ENCODE measurements around the gene MYLK4.
A peak's percentile ranks its signal among the peaks of the same experiment; 100 is the strongest.

The MYLK4 gene

DNA sequence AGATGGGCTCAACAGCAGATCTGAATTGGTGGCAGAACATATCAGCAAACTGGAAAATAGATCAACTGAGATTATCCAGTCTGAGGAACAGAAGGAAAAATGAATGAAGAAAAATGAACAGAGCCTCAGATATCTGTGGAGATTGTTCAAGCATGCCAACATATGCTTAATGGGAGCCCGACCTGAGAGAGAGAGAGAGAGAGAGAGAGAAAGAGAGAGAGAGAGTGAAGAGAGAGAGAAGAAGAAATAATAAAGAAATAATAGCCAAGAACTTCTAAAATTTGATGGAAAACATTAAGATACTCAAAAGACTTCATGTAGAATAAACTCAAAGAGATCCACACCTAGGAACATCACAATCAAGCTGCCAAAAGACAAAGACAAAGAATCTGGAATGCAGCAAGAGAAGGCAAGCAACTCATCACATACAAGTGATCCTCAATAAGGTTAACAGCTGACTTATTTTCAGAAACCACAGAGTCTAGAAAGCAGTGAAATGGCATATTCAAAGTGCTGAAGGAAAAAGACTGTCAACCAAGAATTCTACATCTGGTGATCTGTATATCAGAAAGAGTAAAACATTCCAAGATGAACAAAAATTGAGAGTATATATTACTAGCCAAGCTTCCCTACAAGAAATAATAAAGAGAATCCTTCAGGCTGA, 97.2 kb downstream of the MYLK4 start:
- DNase-seq = no peak

DNA sequence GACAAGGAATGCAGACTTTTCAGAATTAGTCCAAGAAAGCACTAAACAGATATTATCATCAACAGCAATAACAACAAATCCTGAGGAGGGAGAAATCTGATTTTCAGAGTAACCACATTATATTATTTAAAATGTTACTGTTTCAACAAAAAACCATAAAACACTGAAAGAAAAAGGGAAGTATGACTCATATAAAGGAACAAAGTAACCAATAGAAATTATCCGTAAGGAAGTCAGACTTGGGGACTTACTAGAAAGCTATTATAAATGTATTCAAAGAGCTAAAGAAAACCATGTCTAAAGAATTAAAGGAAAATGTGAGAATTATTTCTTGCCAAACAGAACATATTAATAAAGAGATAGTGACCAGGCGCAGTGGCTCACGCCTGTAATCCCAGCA, 98.1 kb downstream of the MYLK4 start:
- no peak for DNase-seq

DNA sequence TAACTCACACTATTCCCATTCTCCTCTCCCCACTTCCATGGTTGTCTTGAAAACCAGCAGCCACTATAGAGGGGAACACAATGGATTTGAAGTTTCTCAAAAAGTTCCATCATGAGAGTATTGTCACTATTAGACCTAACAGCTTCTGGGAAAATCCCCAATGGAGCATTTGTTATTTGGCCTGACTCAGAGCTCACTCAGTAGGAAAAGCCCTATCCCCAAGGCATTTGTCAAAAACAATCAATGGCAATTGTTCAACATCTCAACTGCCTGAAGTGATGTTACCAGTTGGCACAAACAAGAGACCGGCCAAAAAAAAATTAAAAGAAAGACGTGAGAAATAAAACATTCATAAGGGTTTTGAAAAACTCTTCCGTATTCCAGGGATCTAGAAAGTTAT, 98.8 kb downstream of the MYLK4 start:
- DNase-seq = peak; percentile 55

DNA sequence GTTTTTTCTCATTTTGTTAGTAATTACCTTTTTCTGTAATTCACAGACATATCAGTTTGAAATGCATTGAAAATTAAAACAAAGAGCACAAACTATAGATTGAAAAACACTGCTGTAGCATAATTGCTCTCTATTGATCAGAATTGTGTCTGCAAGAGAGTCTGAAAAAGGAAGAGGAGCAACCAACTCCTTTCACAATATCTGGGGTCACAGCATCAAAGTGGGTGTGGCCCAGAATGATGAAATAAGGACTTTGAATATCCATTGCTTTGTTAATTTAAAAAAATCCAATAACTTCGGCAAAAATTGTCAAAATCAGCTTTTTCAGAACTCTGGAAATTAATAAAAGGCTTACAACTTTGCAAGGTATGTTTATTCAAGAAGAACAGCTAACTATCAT, 99.2 kb downstream of the MYLK4 start:
- DNase-seq = peak; percentile 46

DNA sequence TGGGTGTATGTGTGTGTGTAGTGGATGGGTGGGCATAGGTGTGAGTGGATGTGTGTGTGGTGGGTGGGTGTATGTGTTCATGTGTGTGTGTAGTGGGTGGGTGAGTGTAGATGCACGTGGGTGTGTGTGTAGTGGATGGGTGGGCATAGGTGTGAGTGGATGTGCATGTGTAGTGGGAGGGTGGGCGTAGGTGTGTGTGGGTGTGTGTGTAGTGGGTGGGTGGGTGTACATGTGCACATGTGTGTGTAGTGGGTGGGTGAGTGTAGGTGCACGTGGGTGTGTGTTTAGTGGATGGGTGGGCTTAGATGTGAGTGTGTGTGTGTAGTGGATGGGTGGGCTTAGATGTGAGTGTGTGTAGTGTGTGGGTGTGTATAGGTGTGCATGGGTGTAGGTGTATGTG, 104.4 kb downstream of the MYLK4 start:
- DNase-seq = no peak

DNA sequence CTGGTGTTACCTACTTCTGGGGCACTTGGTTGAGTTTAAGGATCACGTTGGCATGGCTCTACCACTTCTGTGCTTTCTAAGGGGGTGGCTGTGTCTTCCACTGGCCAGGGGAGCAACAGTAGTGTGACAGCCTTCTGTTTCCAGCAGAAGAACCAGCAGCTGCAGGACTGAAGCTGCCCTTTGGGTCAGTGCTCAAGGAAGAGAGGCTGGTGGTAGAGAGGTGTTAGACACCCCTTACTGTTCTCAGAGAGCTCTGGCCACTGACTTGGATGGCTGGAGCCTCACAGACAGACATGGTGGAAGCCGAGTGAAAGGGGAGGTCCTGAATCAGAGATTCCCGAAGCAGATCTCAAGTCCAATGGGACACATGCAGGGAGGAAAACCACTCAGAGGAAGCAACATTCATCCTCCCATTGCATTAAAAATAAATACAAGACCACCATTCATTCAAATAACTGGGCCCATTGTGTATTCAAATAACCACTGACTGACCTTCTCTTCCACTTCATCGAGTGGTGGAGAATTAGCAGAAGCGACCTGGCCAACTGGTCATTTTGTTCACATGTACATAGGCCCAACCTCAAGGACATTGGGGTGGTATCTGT, 106.7 kb downstream of the MYLK4 start:
- no peak for DNase-seq

DNA sequence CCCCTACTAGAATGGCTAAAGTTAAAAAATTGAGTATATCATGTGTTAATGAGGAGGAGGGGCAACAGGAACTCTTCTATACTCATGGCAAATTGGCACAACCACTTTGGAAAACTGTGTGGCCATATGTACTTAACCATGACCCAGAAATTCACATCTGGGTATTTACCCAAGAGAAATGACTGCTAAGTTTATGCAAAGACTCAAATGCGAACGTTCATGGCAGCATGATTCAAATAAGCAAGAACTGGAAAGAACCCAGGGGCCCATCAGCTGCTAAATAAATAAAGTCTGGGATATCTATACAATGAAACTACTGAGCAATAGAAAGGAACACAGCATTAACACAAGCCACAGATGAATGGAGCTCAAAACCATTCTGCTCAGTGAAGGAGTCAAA, 107.6 kb downstream of the MYLK4 start:
- DNase-seq = no peak

DNA sequence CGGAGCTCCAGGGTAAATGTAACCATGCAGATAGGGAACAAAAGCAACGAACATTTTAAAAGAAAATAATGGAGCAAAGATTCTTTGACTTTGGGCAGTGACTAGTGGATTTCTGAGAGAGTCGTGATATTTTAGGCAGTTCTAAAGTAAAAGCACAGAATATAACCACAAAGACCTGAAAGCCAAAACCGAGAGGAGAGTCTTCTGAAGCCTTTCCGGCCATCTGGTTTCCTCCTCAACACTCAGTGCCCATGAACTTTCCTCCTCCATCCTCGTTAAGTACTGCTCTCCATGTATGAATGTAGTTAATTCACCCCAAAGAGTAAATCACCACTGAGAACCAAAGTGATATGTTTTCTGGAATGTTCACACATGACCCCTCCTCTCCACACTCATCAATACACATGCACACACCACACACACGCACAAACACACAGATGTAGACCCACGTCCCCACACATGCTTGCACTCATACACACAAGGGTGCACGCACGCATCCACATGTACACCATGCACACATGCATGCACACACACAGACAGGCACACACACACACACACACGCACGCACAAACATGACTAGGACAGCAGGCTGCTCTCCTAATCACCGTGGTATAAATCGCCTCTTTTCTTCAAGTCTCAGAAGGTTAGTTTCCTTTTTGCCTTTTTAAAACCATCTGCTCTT, 109.5 kb downstream of the MYLK4 start:
- DNase-seq = no peak

DNA sequence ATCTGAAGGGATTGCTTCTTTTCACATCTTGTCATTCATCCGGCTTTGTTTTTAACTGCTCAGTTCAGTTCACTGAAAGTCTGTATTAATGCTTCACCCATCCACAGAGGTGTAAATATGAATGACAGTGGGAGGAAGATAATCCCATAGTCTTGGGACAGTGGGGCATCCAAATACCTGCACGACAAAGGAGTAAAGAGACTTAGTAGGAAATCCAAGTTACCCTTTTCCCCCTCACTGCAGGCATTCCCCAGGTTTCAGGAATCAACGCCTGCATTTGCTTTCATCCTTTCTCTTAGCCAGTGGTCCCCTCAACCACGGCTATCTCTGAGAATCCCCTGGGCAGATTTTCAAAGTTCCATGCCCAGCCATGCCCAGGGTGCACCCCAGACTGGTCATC, 110.2 kb downstream of the MYLK4 start:
- DNase-seq = no peak

DNA sequence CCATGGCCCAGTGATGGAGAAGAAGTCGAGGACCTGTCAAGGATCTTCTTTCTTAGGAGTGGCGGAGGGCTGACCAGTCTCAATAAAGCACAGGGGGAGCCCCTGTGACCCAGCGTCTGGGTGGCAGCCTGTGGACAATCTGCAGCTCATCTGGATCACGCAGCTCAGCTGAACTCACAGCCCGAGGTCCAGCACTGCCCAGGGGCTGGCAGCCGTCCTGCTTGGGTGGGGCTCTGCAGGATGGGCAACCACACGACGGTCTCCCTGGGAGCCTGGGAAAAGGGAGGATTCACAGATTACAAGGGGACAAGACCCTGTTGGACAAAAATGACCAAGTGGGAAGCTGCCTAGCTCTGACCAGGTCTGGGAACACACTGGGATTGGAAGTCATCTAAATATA, 110.8 kb downstream of the MYLK4 start:
- DNase-seq = no peak

DNA sequence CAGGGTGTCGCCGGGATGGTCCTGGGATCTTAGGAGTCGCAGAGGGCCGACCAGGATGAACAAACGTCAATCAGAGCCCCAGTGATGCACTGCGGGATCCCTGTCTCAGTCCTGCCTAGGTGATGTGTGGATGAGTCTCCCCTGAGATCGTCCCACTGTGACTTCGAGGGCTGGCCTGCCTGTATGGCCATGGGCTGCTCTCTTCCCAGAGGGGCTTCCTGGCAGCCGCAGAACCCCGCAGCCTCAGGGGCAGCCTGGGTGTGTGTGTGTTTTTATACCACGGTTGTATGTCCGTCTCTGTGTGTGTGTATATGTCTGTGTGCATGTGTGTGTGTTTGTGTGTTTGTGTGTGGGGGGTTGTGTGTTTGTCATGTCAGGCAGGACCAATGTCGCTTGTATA, 111.6 kb downstream of the MYLK4 start:
- no peak for DNase-seq

DNA sequence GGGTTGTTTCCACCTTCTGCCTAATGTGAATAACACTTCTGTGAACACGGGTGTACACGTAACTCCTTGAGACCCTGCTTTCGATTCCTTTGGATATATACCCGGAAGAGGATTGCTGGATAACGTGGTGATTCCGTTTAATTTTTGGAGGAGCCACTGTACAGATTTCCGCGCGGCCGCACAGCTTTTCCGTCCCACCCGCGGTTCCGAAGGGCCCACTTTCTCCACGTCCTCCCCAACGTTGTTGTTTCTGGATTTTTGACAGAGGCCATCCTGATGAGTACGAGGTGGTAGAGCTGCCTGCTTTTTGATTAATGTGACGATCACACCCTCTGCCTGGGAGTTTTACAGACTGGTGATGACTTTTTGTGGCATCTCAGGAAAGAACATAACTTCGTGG, 114.0 kb downstream of the MYLK4 start:
- DNase-seq = no peak

DNA sequence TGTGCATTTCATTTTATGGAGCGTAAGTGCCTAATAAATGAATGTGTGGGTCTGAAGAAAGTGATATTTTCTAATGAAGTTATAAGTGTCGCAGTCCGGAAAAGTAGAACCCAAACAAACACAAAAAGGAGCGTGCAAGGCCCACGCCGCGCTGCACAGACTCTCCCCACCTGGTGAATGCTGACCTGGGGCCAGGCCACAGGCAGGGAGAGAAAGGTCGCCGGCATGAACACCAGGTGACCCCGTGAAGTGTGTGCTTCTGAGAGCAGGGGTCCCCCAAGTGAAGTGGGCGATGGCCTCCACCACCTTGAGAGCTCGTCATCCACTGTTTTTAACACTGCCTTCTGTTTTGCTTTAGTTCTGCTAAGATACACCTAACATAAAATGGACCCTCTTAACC, 114.8 kb downstream of the MYLK4 start:
- DNase-seq = no peak

DNA sequence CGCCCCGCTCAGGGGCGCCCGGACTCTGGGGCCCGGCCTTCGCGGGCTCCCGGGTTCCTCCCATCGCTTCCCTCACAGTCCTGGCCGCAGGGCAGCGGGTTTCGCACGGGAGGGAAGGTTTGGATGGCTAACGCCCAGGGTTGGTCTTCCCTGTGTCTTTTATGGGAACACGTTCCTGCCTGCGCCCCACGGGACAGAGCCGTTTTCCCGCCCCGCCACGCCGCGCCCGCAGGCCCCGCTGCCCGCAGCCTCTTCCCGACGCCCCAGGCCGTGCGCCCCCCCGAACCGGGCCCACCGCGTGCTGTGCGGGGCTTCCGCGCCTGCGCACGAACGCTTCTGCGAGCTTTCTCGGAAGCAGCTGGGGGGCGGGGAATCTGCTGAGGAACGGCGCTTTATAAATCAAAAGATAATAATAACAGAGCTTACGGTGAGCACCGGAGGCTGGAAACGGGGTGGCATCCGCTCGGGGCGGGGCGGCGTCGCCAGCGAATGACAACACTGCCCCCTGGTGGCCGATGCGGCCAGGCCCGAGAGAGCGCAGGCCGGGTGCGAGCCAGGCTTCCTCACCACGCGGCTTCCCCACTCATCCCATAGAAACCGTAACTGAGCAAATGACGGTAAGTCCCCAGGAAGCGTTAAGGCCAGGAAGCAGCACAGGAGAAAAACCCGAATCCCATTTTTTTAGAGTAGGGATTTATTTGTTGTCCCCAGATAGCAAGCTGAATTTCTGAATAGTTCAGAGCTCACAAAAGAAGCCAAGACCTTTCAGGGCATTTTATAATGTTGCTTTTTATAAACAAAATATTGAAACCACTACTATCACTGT, 116.4 kb downstream of the MYLK4 start:
- DNase-seq = peak; percentile 89

DNA sequence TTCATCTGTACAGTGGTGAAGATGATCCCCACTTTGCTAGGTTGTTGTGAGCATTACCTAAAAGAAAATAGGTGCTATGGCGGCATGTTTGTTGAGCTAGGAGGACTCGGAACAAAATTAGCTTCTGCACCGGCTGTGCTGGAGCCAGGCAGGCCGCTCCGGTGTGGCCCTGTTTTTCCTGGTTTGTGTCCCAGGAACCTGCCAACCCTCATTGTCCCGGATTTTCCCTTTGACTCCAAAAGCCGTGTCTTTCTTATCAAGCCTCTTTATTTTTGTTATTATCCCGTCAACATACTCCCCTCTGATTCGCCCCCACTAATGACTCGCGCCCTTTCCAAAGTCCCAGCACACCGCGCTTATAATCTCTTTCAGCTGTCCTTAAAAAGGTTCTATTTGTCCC, 117.0 kb downstream of the MYLK4 start:
- DNase-seq = no peak

DNA sequence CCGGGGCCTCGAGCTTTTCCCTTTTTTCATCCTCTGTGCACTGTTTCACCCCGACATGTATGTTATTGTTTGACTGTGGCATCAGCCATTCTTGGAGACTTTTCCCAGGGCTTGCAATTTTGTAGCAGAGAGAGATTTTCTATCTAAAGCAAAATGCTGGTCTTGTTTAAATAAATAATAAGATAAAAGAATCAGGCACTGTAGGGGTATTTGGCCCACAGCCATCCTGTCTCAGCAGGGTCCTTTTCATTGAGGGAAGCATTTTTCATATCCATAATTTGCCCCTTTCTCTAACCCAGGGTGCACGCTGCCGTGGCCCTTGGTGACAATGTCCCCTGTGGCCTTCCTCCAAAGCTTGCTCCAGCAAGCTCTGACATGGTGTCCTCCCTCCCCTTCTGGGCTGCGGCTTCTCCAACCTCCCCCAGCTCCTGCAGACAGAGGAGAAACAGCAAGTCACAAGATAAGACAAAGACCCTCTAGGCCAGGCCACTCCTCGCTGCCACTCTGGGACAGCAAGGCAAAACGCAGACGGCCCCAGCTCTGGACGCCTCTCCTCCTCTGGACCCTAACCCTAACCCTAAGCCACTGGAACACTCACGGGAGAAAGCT, 117.6 kb downstream of the MYLK4 start:
- no peak for DNase-seq

DNA sequence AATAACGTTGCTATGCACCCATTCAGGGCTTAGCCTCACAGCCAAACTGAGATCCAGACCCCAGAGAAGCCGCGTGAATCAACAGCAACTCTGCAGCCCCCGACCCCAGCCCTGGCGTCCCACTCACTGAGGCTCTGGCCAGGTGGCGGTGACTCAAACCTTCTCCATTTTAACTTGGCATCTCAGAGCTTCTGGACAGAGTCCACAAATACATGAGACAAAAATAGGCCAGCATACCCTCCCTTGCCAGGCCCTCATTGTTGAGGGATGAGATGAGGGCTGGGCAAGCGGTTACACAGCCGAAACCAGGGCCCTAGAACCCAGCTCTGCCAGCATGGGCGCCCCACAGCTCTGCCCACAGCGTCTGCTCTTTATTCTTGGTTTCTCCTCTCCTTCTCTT, 118.4 kb downstream of the MYLK4 start:
- DNase-seq = no peak

DNA sequence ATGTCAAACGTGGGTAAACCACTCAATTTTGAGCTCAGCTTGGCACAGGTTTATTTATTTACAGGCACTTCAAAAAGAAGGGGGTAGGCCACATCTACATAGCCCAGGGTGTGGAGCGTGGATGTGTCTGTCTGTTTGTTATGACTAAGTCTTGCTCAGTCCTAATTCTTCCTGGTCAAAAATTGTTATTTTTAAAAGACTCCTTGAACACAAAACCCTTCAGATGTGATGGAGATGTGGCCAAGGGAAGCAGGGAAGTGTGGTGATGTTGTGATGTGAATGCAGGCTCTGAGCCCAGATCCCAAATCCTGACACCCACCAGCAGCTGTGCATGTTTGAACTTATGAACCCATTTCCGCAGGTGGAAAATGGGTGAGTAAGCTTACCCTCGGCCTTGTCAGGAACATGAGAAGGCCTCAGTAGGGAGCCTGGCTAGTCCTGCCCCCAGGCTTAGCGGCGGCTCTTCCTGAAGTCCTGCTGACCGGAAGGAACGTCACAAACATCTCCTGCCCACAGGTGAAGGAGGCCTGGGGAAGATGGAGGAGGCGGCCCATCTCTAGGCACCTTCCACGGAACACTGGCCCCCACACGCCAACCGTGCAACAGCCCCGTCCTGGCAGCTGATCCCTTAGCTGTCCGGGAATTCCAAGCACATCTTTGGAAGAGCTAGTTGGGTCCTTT, 119.7 kb downstream of the MYLK4 start:
- no peak for DNase-seq

DNA sequence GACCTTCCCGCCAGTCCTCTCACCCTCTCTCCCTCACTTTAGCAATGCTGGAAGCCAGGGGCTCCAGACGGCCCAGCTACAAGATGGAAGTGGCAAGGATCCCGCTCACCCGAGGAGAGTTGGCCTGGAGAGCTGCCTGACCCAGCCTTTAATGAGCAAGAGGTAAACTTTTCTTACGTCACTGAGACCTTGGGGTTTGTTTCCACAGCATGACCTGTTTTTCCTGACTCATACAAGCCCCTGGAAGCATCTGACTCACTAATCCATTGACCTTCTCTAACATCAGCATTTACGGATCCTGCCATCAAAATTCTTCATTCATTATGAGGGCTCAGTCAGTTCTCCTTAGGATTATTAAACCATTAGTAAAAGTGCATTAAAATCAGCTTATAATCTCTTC, 120.4 kb downstream of the MYLK4 start:
- no peak for DNase-seq

DNA sequence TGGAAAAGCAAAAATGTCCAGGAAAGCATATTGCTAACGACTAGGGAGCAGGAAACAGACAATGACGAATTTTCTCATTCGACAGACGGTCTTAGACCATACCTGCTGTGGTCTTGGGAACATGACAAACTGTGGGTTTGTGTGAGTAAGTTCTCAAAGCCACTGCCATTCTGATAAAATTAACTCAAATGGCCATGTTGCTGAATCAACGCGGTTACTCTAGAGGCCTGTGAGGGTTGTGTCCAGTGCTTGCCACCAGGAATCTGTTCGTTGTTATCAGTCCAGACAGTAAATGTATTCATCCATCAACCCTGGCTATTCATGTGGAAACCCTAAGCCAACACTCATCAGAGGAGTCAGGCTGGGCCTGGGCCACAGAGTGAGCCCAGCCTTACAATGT, 124.3 kb downstream of the MYLK4 start:
- DNase-seq = no peak

DNA sequence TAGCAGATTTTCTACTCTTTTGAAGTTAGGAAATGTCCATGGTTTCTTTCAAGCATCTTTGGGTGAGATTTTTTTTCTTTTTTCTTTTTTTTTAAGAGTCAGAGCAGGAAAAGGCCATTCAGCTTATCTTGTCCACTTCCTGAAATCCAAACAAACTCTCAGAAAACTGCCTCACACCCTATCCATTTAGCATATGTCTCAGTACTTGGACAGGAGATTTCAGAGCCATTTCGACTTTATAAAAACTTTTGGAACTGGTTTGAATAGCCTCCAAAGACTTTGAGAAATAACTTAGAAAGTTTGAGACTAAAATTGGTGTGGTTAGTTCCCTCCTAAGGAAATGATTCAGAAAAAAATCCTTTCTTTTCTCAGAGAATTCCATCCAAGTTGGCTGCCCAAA, 125.1 kb downstream of the MYLK4 start:
- no peak for DNase-seq

DNA sequence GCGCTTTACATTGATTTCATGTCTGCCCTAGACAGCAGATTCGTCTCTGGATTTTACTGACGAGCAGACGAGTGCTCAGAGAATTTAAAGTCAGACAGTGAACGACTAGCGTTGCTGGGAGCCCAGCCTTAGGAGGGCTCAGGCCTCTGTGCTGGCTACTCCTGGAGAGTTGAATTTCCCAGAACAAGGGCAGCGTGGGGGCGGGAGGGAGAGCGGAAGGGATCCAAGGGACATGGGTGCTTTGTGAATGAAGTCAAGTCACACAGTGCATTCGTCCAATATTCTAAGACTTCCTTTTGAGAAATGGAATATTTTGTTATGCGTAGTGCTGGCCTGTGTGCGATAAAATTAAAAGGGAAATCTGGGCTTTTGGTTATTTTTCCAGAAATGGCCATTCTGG, 126.5 kb downstream of the MYLK4 start:
- no peak for DNase-seq

DNA sequence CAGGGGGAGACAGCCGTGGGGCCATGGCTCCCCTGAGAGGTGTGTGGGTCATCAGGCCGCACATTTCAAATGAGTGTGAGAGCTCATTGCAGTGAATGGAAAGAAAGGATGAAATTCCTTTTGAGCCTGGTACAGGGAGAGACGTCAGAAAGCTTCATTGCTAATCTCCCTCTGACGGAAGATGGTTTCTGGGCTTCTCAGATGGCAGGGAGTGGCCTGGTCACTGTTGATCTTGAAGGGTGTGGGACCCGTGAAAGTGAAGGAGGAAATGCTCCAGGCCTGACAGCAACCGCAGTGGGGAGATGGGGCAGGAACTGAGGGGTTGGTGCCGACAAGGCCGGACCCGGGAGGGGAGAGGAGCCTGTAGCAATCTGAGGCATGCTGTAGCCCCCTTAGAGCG, 127.4 kb downstream of the MYLK4 start:
- DNase-seq = no peak
